ENCODE measurements around the gene SPECC1.
"Not testable (repeated sequence)": the region's sequence is repeated elsewhere in the genome, so short reads cannot be mapped to it uniquely, and the experiment has no call there.

The SPECC1 gene

GRCh38 chr17:20310481-20310880, 301.3 kb downstream of the SPECC1 start:
- no peak for DNase-seq (ENCODE audit: low read depth, low spot score)

GRCh38 chr17:20313306-20313705, 304.1 kb downstream of the SPECC1 start:
- DNase-seq (ENCODE audit: low read depth, low spot score), result no peak

DNA sequence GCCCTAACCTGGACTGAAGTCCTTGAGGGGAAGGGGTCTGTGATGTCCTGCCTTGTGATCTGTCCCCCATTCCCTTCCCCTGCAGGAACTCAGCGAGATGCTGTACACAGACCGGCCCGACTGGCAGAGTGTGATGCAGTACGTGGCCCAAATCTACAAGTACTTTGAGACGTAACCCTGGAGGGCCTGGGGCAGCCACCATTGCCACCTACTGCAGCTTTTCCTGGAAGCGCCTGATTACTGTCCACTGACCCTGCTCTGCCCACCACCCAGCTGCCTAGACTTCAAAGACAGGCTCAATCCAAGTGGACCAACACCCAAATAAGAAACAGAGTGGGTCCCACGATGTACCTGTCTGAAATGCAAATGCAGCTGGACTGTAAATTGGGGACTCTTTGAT, 304.7 kb downstream of the SPECC1 start:
- no peak for DNase-seq (ENCODE audit: low read depth, low spot score)

- no peak for DNase-seq (ENCODE audit: low read depth, low spot score)
These were observed 305.7 kb downstream of the SPECC1 start for GRCh38 chr17:20314834-20315233.

- no peak for DNase-seq (ENCODE audit: low read depth, low spot score)
These were observed 306.2 kb downstream of the SPECC1 start for GRCh38 chr17:20315311-20315710.

GRCh38 chr17:20315821-20316220, 306.7 kb downstream of the SPECC1 start:
- DNase-seq (ENCODE audit: low read depth, low spot score), result no peak

DNA sequence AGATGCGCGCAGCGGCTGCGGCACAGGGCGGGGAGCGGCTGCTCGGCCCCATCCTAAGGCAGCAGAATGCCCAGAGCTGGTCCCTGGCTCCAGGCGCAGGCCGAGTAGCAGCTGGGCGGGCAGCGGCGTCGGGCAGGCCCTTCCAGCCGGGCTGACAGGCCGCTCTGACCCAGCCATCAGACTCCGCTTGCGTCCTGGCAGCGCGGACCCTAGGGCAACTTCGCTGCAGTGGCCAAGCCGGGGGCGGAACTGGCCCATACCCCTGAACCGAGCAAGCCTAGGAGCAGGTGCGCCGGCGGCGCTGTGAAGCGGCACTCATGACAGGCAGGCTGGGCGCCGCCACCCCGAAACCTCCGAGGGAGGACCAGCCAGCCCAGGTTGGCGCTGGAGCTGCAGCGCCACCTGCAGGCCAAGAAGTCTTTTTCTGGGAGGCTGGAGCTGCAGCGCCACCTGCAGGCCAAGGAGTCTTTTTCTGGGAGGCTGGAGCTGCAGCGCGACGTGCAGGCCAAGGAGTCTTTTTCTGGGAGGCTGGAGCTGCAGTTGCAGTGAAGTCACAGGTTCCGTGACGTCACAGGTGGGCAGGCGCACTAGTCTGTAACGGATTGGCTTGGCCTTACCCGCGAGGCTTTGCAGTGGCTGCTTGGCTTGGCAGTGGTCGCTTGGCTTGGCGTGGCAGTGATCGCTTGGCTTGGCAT, 311.5 kb downstream of the SPECC1 start:
- peak; percentile 25 for DNase-seq (ENCODE audit: low read depth, low spot score)

GRCh38 chr17:20321357-20321756, 312.2 kb downstream of the SPECC1 start:
- not testable (repeated sequence) for DNase-seq (ENCODE audit: low read depth, low spot score)

DNA sequence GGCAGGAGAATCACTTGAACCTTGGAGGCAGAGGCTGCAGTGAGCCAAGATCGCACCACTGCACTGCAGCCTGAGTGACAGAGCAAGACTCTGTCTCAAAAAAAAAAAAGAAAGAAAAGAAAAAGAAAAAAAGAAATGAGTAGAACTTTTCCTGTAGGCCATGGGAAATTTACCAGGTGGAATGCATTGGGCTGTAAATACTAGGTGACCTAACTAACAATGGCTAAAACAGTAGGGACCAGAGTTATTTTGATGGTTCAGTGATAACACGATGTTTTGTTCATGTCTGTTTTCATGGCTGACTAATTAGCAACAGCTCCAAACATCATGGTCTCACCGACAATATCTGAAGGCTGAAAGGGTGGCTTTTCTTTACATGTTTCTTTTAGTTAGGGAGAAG, 318.6 kb downstream of the SPECC1 start:
- not testable (repeated sequence) for DNase-seq (ENCODE audit: low read depth, low spot score)

- not testable (repeated sequence) for DNase-seq (ENCODE audit: low read depth, low spot score)
These were observed 342.2 kb downstream of the SPECC1 start for GRCh38 chr17:20351405-20351804.

GRCh38 chr17:20352567-20352966, 343.4 kb downstream of the SPECC1 start:
- DNase-seq (ENCODE audit: low read depth, low spot score), result not testable (repeated sequence)

DNA sequence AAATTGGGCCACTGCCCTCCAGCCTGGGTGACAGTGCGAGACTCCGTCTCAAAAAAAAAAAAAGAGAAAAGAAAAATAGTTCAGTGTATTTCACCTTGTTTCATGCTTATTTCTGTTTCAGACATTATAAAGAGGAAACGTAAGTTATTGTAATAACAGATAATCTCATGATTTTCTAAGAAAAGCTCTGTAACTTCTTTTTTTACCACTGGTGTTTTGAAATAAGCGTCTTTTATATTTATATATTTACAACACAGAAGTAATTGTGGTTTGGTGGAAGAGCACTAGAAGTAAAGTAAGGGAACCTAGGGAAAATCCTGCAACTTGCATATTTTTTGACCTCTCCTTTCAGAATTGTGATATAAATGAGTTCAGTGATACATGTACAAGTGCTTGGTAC, 354.7 kb downstream of the SPECC1 start:
- not testable (repeated sequence) for DNase-seq (ENCODE audit: low read depth, low spot score)
